ENCODE results near the gene KRT81.

KRT81 gene

GRCh38 chr12:52291267-52291935, at the start of gene KRT81:
Gene KRT81 (minus strand): TSS chr12:52291534. CDS start chr12:52291465, 69 bp downstream.
- no peak for DNase-seq

- no peak for DNase-seq
Observed at GRCh38 chr12:52338241-52338960, 47.1 kb upstream of the KRT81 start.

- no peak for DNase-seq
Observed at GRCh38 chr12:52337054-52337453, 45.7 kb upstream of the KRT81 start.

GRCh38 chr12:52336641-52337040, 45.3 kb upstream of the KRT81 start:
- no peak for DNase-seq

GRCh38 chr12:52335598-52336262, 44.4 kb upstream of the KRT81 start:
- no peak for DNase-seq

GRCh38 chr12:52334185-52334584, 42.9 kb upstream of the KRT81 start:
- no peak for DNase-seq

GRCh38 chr12:52333321-52333720, 42.0 kb upstream of the KRT81 start:
- DNase-seq, result no peak

- no peak for DNase-seq
Observed at GRCh38 chr12:52332381-52332780, 41.0 kb upstream of the KRT81 start.

- no peak for DNase-seq
Observed at GRCh38 chr12:52331833-52332232, 40.5 kb upstream of the KRT81 start.

GRCh38 chr12:52331039-52331438, 39.7 kb upstream of the KRT81 start:
- no peak for DNase-seq

GRCh38 chr12:52327830-52328500, 36.6 kb upstream of the KRT81 start:
- no peak for DNase-seq

- DNase-seq, result no peak
Observed at GRCh38 chr12:52327052-52327829, 35.9 kb upstream of the KRT81 start.

GRCh38 chr12:52324153-52324444, 32.8 kb upstream of the KRT81 start:
- DNase-seq, result no peak

GRCh38 chr12:52323416-52324152, 32.2 kb upstream of the KRT81 start:
- DNase-seq, result no peak

GRCh38 chr12:52323001-52323400, 31.7 kb upstream of the KRT81 start:
- no peak for DNase-seq

- no peak for DNase-seq
Observed at GRCh38 chr12:52322069-52322468, 30.7 kb upstream of the KRT81 start.

GRCh38 chr12:52321418-52321817, 30.1 kb upstream of the KRT81 start:
- no peak for DNase-seq

GRCh38 chr12:52320784-52321400, 29.6 kb upstream of the KRT81 start, which contains the start of gene KRT83:
Gene KRT83 (minus strand): TSS chr12:52321398. CDS start chr12:52321335, 63 bp downstream.
- no peak for DNase-seq

- DNase-seq, result no peak
Observed at GRCh38 chr12:52319097-52319496, 27.8 kb upstream of the KRT81 start.

- no peak for DNase-seq
Observed at GRCh38 chr12:52318241-52318990, 27.1 kb upstream of the KRT81 start.
